ENCODE measurements around the gene AGPAT4.

The AGPAT4 gene

DNA sequence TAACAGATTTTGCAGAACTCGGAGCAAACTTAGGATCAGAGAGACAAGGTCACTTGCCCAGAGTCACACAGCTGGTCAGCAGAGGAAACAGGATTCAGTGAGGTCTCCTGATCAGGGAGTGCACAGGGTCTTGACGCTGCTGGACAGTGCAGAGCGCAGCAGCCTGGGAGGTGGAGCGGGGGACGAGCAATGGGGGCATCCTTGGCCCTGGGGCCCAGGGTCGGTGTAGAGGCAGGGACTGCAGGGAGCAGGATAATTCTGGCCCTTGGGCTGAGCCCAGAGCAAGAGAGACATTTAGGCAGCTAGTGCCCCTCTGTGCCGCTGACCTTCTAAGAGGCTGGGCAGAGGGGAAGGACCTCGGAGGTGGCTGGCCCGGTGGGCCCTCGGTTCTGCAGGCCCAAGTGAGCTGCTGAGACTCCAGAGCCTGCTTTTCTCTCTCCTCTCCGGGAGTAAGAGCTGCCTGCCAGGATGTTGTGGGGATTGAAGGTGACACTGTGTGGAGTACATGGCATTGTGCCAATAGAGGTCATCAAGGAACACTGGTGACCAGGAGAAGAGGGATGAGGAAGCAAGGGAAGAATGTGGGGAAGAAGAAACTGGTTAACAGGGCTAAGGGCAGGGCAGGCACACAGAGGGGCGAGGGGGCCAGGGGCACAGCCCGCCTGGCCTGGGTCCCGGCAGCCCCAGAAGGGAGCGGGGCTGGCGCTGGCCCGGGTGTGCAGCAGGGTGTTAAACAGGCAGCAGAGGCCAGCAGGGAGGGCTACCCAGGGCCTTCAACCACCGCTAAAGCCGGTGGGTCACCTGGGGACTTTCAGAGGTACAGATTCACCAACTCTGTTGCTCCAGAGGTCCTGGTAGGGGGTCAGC lies 122.0 kb downstream of the AGPAT4 start:
- TF ChIP-seq, protein P1, sequence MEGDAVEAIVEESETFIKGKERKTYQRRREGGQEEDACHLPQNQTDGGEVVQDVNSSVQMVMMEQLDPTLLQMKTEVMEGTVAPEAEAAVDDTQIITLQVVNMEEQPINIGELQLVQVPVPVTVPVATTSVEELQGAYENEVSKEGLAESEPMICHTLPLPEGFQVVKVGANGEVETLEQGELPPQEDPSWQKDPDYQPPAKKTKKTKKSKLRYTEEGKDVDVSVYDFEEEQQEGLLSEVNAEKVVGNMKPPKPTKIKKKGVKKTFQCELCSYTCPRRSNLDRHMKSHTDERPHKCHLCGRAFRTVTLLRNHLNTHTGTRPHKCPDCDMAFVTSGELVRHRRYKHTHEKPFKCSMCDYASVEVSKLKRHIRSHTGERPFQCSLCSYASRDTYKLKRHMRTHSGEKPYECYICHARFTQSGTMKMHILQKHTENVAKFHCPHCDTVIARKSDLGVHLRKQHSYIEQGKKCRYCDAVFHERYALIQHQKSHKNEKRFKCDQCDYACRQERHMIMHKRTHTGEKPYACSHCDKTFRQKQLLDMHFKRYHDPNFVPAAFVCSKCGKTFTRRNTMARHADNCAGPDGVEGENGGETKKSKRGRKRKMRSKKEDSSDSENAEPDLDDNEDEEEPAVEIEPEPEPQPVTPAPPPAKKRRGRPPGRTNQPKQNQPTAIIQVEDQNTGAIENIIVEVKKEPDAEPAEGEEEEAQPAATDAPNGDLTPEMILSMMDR (IDR thresholded peaks at IDR 0.05) = no peak
- H3K27ac ChIP-seq = no peak overlapping the region
- H3K27me3 ChIP-seq = no peaks in the 10 kb centered on the region
- no peaks in the 10 kb centered on the region for H3K4me1 ChIP-seq
- no peaks in the 10 kb centered on the region for H3K9me3 ChIP-seq
- peaks cover 7 to 73% (median 30%) of the 10 kb centered on the region in 3 donors for H3K36me3 ChIP-seq
- no peak overlapping the region for H3K4me3 ChIP-seq
- intact Hi-C loops (cut with DNase I; ENCODE audit: low total_unique reads) = no loop called here
- no peak for DNase-seq

DNA sequence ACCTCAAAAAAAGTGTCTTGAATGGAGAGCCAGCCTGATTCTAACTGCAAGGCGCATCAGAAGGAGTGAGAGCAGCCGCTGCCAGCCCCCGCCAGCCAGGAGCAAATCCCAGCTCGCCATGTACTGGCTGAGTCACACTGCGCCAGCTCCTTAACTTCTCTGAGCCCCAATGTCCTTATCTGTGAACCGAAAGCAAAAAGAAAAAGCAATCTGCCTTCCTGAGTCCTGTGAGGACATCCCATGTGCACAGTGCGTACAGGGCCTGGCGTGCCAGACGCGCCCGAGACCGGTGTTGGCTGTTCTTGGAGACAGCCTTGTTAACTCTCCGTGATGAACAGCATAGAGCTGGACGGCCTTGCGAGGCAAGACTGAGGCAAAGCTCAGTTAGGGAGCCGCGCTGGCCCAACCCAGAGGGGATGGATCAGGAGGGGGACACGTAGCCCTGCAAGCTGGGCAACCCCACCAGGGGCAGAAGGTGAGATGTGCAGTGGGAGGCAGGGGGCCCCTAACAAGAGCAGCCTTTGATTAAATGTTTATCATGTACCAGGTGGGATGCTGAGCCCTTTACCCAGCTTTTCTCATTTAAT lies 122.7 kb downstream of the AGPAT4 start:
- Histone ChIP-seq H3K27me3 (no peaks in the 10 kb centered on the region), H3K36me3 (peaks cover 7 to 77% (median 30%) of the 10 kb centered on the region in 3 donors), H3K4me1 (no peaks in the 10 kb centered on the region), H3K27ac (no peak overlapping the region), H3K4me3 (no peak overlapping the region), H3K9me3 (no peaks in the 10 kb centered on the region)
- intact Hi-C loops (cut with DNase I; ENCODE audit: low total_unique reads) = no loop called here
- TF ChIP-seq, protein P1 (IDR thresholded peaks at IDR 0.05) = no peak
- DNase-seq = no peak

DNA sequence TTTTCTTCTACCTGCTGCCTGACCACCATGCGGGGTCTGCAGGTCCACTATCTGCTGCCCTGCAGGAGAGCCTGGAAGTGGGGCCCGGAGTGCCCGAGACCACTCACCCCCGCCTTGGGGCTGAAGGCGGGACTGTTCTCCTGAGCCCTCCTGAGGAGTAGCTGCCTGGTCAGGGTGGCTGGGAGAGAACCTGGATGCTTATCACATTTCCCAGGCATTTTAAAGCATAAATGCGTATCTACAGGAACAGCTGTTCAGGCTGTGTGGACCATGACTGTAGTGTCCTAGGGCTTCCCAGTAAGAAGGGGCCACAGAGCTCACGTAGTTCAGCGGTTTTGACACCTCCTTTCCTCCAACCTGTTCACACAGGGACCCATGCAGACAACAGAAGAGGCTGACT lies 123.3 kb downstream of the AGPAT4 start:
- TF ChIP-seq, protein P1 (IDR thresholded peaks at IDR 0.05) = no peak
- intact Hi-C loops (cut with DNase I; ENCODE audit: low total_unique reads) = no loop called here
- Histone ChIP-seq H3K4me1 (no peaks in the 10 kb centered on the region), H3K27ac (no peak overlapping the region), H3K4me3 (no peak overlapping the region), H3K9me3 (no peaks in the 10 kb centered on the region), H3K36me3 (peaks cover 7 to 77% (median 30%) of the 10 kb centered on the region in 3 donors), H3K27me3 (no peaks in the 10 kb centered on the region)
- no peak for DNase-seq

DNA sequence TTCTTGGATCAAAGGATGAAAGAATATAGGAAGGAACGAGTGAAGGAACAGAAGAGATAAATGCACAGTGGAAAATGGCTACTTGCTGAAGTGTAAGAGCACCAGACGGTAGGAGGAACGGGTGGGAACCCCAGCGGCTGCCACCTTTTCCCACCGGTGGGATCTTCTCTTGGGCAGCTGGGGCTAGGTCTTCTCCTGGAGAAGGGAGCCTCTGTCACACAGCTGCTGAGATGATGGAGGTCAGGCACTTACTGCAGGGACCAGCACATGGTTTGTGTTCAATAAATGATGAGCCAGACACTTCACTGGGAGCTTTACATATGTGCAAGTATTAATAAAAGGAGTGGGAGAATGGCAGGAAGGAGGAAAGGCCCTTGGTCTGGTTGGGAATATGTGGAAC lies 123.7 kb downstream of the AGPAT4 start:
- intact Hi-C loops (cut with DNase I; ENCODE audit: low total_unique reads) = no loop called here
- TF ChIP-seq, protein P1 (IDR thresholded peaks at IDR 0.05) = no peak

DNA sequence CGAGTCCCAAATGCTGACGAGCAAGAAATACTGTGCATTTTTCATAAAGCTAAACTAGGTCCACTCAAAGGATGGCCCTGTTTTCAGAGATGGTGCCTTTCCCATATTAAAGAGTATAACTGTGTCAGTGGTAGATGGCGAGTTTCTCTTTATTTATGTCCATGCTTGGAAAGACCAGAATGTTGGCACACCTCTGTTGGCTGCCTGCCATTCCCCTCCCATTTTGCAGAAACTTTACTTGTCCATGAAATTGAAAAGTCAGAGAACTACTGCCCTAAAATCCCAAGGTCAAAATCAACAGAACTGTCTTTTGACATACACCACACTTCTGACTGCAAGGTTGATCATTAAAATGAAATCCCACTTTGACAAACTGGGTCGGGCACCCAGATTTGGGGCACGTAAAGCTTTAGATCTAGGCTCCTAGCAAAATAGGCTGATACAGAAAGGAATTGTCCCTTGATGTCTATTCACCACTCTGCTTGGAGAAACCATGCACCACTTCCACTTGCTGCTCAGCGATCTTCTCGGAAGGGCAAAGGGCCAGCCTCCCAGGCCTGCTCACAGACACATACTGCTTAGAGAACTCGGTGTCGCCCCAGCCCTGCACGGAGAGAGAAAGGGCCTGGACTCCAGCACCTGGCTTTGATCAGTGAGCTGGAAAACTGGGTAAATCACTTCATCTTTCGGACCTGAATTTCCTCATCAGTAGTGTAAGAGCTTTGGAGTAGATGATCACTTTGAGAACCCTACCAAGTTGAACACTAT lies 130.0 kb downstream of the AGPAT4 start:
- DNase-seq = no peak
- Histone ChIP-seq H3K4me1 (no peaks in the 10 kb centered on the region), H3K4me3 (no peak overlapping the region), H3K27ac (no peak overlapping the region), H3K36me3 (peaks cover 7 to 49% (median 18%) of the 10 kb centered on the region in 3 donors), H3K9me3 (no peaks in the 10 kb centered on the region), H3K27me3 (no peaks in the 10 kb centered on the region)
- TF ChIP-seq, protein P1 (IDR thresholded peaks at IDR 0.05) = no peak
- intact Hi-C loops (cut with DNase I; ENCODE audit: low total_unique reads) = no loop called here

More for the DNA sequence above, 123.7 kb downstream of the AGPAT4 start:
- DNase-seq = no peak
- no peaks in the 10 kb centered on the region for H3K9me3 ChIP-seq
- H3K27ac ChIP-seq = no peak overlapping the region
- no peaks in the 10 kb centered on the region for H3K27me3 ChIP-seq
- peaks cover 7 to 74% (median 30%) of the 10 kb centered on the region in 3 donors for H3K36me3 ChIP-seq
- H3K4me1 ChIP-seq = no peaks in the 10 kb centered on the region
- H3K4me3 ChIP-seq = no peak overlapping the region

All from tibial artery (tissue), 4 donors.